OCI-LY1 (cell line): ENCODE results near the gene PNMA6E.

Experiments used
- EZH2 ChIP-seq: fragments of 200-600 bp; sonication (generic), shearing (Covaris generic); IDR thresholded peaks from 2 replicates; pipeline ENCODE4 v1.8.0; 2017; ENCODE audit warnings: borderline replicate concordance, mixed run types, mild to moderate bottlenecking, antibody characterized with exemption, low read length, moderate library complexity, mixed read lengths
- TF ChIP-seq, protein P1 (sequence below): fragments of 200-600 bp; sonication (generic), shearing (Covaris generic); IDR thresholded peaks from 2 replicates; pipeline ENCODE4 v1.5.1; 2017; ENCODE audit warnings: mild to moderate bottlenecking, antibody characterized with exemption, low read length, moderate library complexity, mixed read lengths

DNA sequence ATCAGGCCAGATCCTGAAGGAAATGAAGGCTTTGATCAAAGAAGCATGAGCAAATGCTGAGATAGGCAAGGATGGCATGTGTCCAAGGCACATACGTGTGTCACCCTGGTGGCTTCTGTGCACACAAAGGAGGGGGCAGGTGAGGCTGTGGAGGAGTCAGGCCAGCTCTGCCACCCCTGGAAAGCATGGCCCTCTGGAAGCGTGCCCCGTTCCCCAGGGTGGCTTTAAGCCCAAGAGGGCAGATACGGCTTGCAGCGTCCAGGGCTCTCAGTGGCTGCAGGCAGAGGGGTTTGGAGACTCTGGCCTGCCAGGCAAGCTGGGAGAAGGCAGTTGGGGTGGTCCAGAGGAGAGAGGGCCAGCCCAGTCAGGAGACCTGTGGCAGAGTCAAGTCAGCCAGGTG is 25.6 kb downstream of the PNMA6E start:
- TF ChIP-seq, protein P1, sequence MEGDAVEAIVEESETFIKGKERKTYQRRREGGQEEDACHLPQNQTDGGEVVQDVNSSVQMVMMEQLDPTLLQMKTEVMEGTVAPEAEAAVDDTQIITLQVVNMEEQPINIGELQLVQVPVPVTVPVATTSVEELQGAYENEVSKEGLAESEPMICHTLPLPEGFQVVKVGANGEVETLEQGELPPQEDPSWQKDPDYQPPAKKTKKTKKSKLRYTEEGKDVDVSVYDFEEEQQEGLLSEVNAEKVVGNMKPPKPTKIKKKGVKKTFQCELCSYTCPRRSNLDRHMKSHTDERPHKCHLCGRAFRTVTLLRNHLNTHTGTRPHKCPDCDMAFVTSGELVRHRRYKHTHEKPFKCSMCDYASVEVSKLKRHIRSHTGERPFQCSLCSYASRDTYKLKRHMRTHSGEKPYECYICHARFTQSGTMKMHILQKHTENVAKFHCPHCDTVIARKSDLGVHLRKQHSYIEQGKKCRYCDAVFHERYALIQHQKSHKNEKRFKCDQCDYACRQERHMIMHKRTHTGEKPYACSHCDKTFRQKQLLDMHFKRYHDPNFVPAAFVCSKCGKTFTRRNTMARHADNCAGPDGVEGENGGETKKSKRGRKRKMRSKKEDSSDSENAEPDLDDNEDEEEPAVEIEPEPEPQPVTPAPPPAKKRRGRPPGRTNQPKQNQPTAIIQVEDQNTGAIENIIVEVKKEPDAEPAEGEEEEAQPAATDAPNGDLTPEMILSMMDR, result no peak
- no peak for TF ChIP-seq EZH2
